K562 (cell line): ENCODE measurements around the gene GABARAPL1. TPM values are rescaled to one million over a fixed set of nuclear protein-coding genes. Genes with fewer than 3 reads are reported as not detected.
A peak's percentile ranks its signal among the peaks of the same experiment; 100 is the strongest.

ENCODE experiments used
- E2F5 ChIP-seq: sonication (generic); formaldehyde crosslinking; IDR thresholded peaks from 2 replicates; pipeline ENCODE4 v1.8.0; 2022; ENCODE audit warnings: mild to moderate bottlenecking, missing genetic modification reagents
- KAT8 ChIP-seq: fragments of 450-650 bp; IDR thresholded peaks from 2 replicates; pipeline ENCODE4 v1.6.1; 2016; ENCODE audit warnings: low read depth, mild to moderate bottlenecking
- NCOR1 ChIP-seq: fragments of 450-650 bp; IDR thresholded peaks from 2 replicates; pipeline ENCODE4 v1.6.1; 2016; ENCODE audit warnings: mild to moderate bottlenecking, moderate library complexity
- POU5F1 ChIP-seq: fragments of 150-350 bp; IDR thresholded peaks from 2 replicates; pipeline ENCODE4 v1.6.1; 2014; ENCODE audit warnings: borderline replicate concordance, low read length, low read depth, mild to moderate bottlenecking; ENCODE audit not compliant: partially characterized antibody
- RERE ChIP-seq: sonication (generic); formaldehyde crosslinking; IDR thresholded peaks from 2 replicates; pipeline ENCODE4 v1.8.0; 2023; ENCODE audit warnings: missing genetic modification reagents, mild to moderate bottlenecking, borderline replicate concordance
- SLC30A9 ChIP-seq: fragments of 250-450 bp; sonication (Bioruptor Pico); IDR thresholded peaks from 2 replicates; pipeline ENCODE4 v1.8.0; 2022; ENCODE audit warnings: mild to moderate bottlenecking, moderate library complexity
- TAF7 ChIP-seq: fragments of 450-650 bp; IDR thresholded peaks from 2 replicates; pipeline ENCODE4 v1.6.1; 2016; ENCODE audit warnings: missing genetic modification characterization, missing compliant biosample characterization
- TAF9B ChIP-seq: fragments of 450-650 bp; IDR thresholded peaks from 2 replicates; pipeline ENCODE4 v1.6.1; 2018; ENCODE audit warnings: mild to moderate bottlenecking; ENCODE audit not compliant: partially characterized antibody
- TAL1 ChIP-seq: fragments of 450-650 bp; IDR thresholded peaks from 2 replicates; pipeline ENCODE4 v1.6.1; 2016; ENCODE audit warnings: mild to moderate bottlenecking
- TCF7 ChIP-seq: sonication (generic); IDR thresholded peaks from 2 replicates; pipeline ENCODE4 v1.6.1; 2016; ENCODE audit warnings: antibody characterized with exemption, borderline replicate concordance
- WHSC1 ChIP-seq: IDR thresholded peaks from one replicate; pipeline ENCODE4 v1.6.1; 2012; ENCODE audit warnings: low read length, control low read depth, inconsistent platforms
- XRCC4 ChIP-seq: IDR thresholded peaks from one replicate; pipeline ENCODE4 v1.6.1; 2011; ENCODE audit not compliant: insufficient read depth, insufficient read length; ENCODE audit errors: extremely low read depth
- ZNF224 ChIP-seq: sonication (generic); formaldehyde crosslinking; IDR thresholded peaks from 2 replicates; pipeline ENCODE4 v1.8.0; 2022; ENCODE audit warnings: mild to moderate bottlenecking, missing genetic modification reagents
- ZNF431 ChIP-seq: sonication (generic); formaldehyde crosslinking; IDR thresholded peaks from 2 replicates; pipeline ENCODE4 v1.8.0; 2022; ENCODE audit warnings: mild to moderate bottlenecking, missing genetic modification reagents
- ZNF77 ChIP-seq: fragments of 250-450 bp; sonication (Bioruptor Pico); IDR thresholded peaks from 2 replicates; pipeline ENCODE4 v1.5.0; 2020
- polyA plus RNA-seq, 8 experiments: library from polyadenylated mRNA; depleted of rRNA in 4 of 8; stranded (reverse) in 5 of 8; unstranded in 3 of 8; fragments of >200 nt; fragmentation: Nextera tagmentation in 2 of 8; fragmentation: Illumina TruSeq in 1 of 8; extraction: Ambion mirVana in 2 of 8; extraction: Trizol in 1 of 8; gene quantifications; 2 replicates each; pipeline versions ENCODE4 v1.2.1 to v1.2.3, GENCODE V29; 2011 to 2014; ENCODE audit warnings: inconsistent platforms in 1 of 8, missing spikeins in 1 of 8
- total RNA-seq, 7 experiments: library from RNA; depleted of rRNA in 6 of 7; stranded (reverse); fragments of >200 nt in 6 of 7; fragmentation: Illumina TruSeq in 2 of 7; extraction: Trizol in 2 of 7; gene quantifications; 2 replicates each; pipeline versions ENCODE4 v1.2.1 to v1.2.3, GENCODE V29; 2011 to 2021; ENCODE audit warnings: low replicate concordance in 1 of 7
- TF ChIP-seq, protein P1 (sequence below): fragments of 200-800 bp; sonication (Bioruptor generic); IDR thresholded peaks from 2 replicates; pipeline ENCODE4 v1.6.1; 2017; ENCODE audit warnings: missing genetic modification characterization, missing compliant biosample characterization
- TF ChIP-seq, protein P2 (sequence below): sonication (generic); formaldehyde crosslinking; IDR thresholded peaks from 2 replicates; pipeline ENCODE4 v1.8.1; 2023; ENCODE audit warnings: missing genetic modification reagents, mild to moderate bottlenecking, borderline replicate concordance

Gene GABARAPL1
- total and polyA plus RNA-seq, 9 of the 15 experiments (the other 6 are each of a cell fraction or from before 2014, with no cell fraction given) = 2.3 to 15.9 (median 11.3) TPM

- TF ChIP-seq RERE (CRISPR knock-in tag) (no peak), TAL1 (no peak), E2F5 (CRISPR knock-in tag) (no peak), TAF7 (peak; percentile 19; the same call in 1 of the 2 replicates), POU5F1 (no peak), KAT8 (no peak), NCOR1 (no peak), TAF9B (peak; percentile 17), TCF7 (no peak), WHSC1 (no peak), ZNF77 (CRISPR knock-in tag) (no peak), ZNF431 (CRISPR knock-in tag) (no peak), SLC30A9 (CRISPR knock-in tag) (no peak), ZNF224 (CRISPR knock-in tag) (no peak), XRCC4 (no peak)
- TF ChIP-seq, protein P1, sequence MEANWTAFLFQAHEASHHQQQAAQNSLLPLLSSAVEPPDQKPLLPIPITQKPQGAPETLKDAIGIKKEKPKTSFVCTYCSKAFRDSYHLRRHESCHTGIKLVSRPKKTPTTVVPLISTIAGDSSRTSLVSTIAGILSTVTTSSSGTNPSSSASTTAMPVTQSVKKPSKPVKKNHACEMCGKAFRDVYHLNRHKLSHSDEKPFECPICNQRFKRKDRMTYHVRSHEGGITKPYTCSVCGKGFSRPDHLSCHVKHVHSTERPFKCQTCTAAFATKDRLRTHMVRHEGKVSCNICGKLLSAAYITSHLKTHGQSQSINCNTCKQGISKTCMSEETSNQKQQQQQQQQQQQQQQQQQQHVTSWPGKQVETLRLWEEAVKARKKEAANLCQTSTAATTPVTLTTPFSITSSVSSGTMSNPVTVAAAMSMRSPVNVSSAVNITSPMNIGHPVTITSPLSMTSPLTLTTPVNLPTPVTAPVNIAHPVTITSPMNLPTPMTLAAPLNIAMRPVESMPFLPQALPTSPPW (CRISPR knock-in tag) = peak; percentile 81
- TF ChIP-seq, protein P2, sequence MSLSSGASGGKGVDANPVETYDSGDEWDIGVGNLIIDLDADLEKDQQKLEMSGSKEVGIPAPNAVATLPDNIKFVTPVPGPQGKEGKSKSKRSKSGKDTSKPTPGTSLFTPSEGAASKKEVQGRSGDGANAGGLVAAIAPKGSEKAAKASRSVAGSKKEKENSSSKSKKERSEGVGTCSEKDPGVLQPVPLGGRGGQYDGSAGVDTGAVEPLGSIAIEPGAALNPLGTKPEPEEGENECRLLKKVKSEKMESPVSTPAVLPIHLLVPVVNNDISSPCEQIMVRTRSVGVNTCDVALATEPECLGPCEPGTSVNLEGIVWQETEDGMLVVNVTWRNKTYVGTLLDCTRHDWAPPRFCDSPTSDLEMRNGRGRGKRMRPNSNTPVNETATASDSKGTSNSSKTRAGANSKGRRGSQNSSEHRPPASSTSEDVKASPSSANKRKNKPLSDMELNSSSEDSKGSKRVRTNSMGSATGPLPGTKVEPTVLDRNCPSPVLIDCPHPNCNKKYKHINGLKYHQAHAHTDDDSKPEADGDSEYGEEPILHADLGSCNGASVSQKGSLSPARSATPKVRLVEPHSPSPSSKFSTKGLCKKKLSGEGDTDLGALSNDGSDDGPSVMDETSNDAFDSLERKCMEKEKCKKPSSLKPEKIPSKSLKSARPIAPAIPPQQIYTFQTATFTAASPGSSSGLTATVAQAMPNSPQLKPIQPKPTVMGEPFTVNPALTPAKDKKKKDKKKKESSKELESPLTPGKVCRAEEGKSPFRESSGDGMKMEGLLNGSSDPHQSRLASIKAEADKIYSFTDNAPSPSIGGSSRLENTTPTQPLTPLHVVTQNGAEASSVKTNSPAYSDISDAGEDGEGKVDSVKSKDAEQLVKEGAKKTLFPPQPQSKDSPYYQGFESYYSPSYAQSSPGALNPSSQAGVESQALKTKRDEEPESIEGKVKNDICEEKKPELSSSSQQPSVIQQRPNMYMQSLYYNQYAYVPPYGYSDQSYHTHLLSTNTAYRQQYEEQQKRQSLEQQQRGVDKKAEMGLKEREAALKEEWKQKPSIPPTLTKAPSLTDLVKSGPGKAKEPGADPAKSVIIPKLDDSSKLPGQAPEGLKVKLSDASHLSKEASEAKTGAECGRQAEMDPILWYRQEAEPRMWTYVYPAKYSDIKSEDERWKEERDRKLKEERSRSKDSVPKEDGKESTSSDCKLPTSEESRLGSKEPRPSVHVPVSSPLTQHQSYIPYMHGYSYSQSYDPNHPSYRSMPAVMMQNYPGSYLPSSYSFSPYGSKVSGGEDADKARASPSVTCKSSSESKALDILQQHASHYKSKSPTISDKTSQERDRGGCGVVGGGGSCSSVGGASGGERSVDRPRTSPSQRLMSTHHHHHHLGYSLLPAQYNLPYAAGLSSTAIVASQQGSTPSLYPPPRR (CRISPR knock-in tag) = no peak
These were observed at the start of gene GABARAPL1 (continued) for GRCh38 chr12:10212739-10213131.
